ENCODE results near the gene PDZD7.

The PDZD7 gene

DNA sequence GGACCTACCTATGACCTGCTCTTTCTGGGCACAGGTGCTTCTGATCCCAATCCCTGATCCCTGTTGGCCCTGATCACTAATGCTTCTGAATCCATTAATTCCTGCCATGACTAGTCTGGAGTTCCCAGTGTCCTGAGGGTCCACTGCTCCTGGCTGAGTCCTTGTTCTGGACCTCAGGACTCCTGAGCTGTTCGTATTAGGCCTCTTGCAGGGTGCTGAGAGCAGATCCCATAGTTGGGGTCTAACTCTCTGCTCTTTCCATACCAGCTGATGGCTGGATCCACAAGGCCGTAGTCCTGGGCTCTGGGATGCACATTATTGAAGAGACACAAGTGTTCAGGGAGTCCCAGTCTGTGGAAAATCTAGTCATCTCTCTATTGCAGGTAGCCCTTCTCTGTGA lies 50.6 kb downstream of the PDZD7 start:
- no peak overlapping the region for H3K27ac ChIP-seq (ENCODE audit: low read length)
- no peaks in the 10 kb centered on the region for H3K4me1 ChIP-seq (ENCODE audit: insufficient read depth, low read length)
- no peak for ATAC-seq (ENCODE audit: insufficient read depth, low read depth)
- H3K9me3 ChIP-seq (ENCODE audit: insufficient read depth, low read length, severe bottlenecking), result no peaks in the 10 kb centered on the region
- peaks cover under 1% of the 10 kb centered on the region; the same call in 1 of the 2 replicates for H3K79me2 ChIP-seq (ENCODE audit: insufficient read depth, low read length)
- H3K4me2 ChIP-seq (ENCODE audit: insufficient read depth, low read length), result no peak overlapping the region
- no peak for DNase-seq
- peaks cover 24% of the 10 kb centered on the region for H3K36me3 ChIP-seq (ENCODE audit: insufficient read depth, low read length)
- TF ChIP-seq, protein P1, sequence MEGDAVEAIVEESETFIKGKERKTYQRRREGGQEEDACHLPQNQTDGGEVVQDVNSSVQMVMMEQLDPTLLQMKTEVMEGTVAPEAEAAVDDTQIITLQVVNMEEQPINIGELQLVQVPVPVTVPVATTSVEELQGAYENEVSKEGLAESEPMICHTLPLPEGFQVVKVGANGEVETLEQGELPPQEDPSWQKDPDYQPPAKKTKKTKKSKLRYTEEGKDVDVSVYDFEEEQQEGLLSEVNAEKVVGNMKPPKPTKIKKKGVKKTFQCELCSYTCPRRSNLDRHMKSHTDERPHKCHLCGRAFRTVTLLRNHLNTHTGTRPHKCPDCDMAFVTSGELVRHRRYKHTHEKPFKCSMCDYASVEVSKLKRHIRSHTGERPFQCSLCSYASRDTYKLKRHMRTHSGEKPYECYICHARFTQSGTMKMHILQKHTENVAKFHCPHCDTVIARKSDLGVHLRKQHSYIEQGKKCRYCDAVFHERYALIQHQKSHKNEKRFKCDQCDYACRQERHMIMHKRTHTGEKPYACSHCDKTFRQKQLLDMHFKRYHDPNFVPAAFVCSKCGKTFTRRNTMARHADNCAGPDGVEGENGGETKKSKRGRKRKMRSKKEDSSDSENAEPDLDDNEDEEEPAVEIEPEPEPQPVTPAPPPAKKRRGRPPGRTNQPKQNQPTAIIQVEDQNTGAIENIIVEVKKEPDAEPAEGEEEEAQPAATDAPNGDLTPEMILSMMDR (IDR thresholded peaks at IDR 0.05; ENCODE audit: borderline replicate concordance, extremely low read depth, low read length, poor library complexity, severe bottlenecking), result no peak
- TF ChIP-seq EZH2 (IDR thresholded peaks at IDR 0.05; ENCODE audit: borderline replicate concordance, low read depth, low read length, severe bottlenecking), result no peak
- no peak overlapping the region for H2AFZ ChIP-seq (ENCODE audit: low read depth, low read length)
- H3K4me3 ChIP-seq (ENCODE audit: low read depth in 1 of 2, low read length in 2 of 2), result no peak overlapping the region
- H3K9ac ChIP-seq (ENCODE audit: low read depth, low read length), result no peak overlapping the region
- H4K20me1 ChIP-seq (ENCODE audit: insufficient read depth, low read length), result no peaks in the 10 kb centered on the region
- H3K27me3 ChIP-seq (ENCODE audit: insufficient read depth, low read length, poor library complexity), result no peaks in the 10 kb centered on the region

GRCh38 chr10:100979791-100980272 lies 51.1 kb downstream of the PDZD7 start:
- Histone ChIP-seq H3K27ac (ENCODE audit: low read length) (no peak overlapping the region), H3K4me3 (ENCODE audit: low read depth in 1 of 2, low read length in 2 of 2) (no peak overlapping the region), H3K79me2 (ENCODE audit: insufficient read depth, low read length) (no peaks in the 10 kb centered on the region), H2AFZ (ENCODE audit: low read depth, low read length) (no peak overlapping the region), H4K20me1 (ENCODE audit: insufficient read depth, low read length) (no peaks in the 10 kb centered on the region), H3K9ac (ENCODE audit: low read depth, low read length) (no peak overlapping the region), H3K36me3 (ENCODE audit: insufficient read depth, low read length) (peaks cover 23% of the 10 kb centered on the region), H3K27me3 (ENCODE audit: insufficient read depth, low read length, poor library complexity) (no peaks in the 10 kb centered on the region), H3K4me2 (ENCODE audit: insufficient read depth, low read length) (no peak overlapping the region), H3K4me1 (ENCODE audit: insufficient read depth, low read length) (no peaks in the 10 kb centered on the region), H3K9me3 (ENCODE audit: insufficient read depth, low read length, severe bottlenecking) (no peaks in the 10 kb centered on the region)
- ATAC-seq (ENCODE audit: insufficient read depth, low read depth) (no peak), DNase-seq (no peak)
- no peak for TF ChIP-seq EZH2 (IDR thresholded peaks at IDR 0.05; ENCODE audit: borderline replicate concordance, low read depth, low read length, severe bottlenecking)
- TF ChIP-seq, protein P1 (IDR thresholded peaks at IDR 0.05; ENCODE audit: borderline replicate concordance, extremely low read depth, low read length, poor library complexity, severe bottlenecking), result no peak

DNA sequence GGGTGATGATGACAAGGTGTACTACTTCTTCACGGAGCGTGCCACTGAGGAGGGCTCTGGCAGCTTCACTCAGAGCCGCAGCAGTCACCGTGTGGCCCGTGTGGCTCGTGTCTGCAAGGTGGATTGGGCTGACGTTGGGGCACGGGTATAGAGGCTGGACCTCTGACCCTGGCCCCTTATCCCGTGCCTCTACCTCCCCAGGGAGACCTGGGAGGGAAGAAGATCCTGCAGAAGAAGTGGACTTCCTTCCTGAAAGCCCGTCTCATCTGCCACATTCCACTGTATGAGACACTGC lies 52.1 kb downstream of the PDZD7 start:
- Histone ChIP-seq H2AFZ (ENCODE audit: low read depth, low read length) (no peak overlapping the region), H3K36me3 (ENCODE audit: insufficient read depth, low read length) (peaks cover 18% of the 10 kb centered on the region), H3K27ac (ENCODE audit: low read length) (no peak overlapping the region), H3K27me3 (ENCODE audit: insufficient read depth, low read length, poor library complexity) (no peaks in the 10 kb centered on the region), H3K4me2 (ENCODE audit: insufficient read depth, low read length) (no peak overlapping the region), H3K9ac (ENCODE audit: low read depth, low read length) (no peak overlapping the region), H3K4me3 (ENCODE audit: low read depth in 1 of 2, low read length in 2 of 2) (no peak overlapping the region), H3K9me3 (ENCODE audit: insufficient read depth, low read length, severe bottlenecking) (no peaks in the 10 kb centered on the region), H3K79me2 (ENCODE audit: insufficient read depth, low read length) (no peaks in the 10 kb centered on the region), H4K20me1 (ENCODE audit: insufficient read depth, low read length) (no peaks in the 10 kb centered on the region), H3K4me1 (ENCODE audit: insufficient read depth, low read length) (no peaks in the 10 kb centered on the region)
- TF ChIP-seq, protein P1 (IDR thresholded peaks at IDR 0.05; ENCODE audit: borderline replicate concordance, extremely low read depth, low read length, poor library complexity, severe bottlenecking), result no peak
- TF ChIP-seq EZH2 (IDR thresholded peaks at IDR 0.05; ENCODE audit: borderline replicate concordance, low read depth, low read length, severe bottlenecking), result no peak
- DNase-seq (no peak), ATAC-seq (ENCODE audit: insufficient read depth, low read depth) (no peak)
